ENCODE data around the gene ZNF423. TPM values are rescaled to one million over a fixed set of nuclear protein-coding genes. Genes with fewer than 3 reads are reported as not detected.

The ZNF423 gene
- total RNA-seq, 2 experiments from 2014 or later: not detected

DNA sequence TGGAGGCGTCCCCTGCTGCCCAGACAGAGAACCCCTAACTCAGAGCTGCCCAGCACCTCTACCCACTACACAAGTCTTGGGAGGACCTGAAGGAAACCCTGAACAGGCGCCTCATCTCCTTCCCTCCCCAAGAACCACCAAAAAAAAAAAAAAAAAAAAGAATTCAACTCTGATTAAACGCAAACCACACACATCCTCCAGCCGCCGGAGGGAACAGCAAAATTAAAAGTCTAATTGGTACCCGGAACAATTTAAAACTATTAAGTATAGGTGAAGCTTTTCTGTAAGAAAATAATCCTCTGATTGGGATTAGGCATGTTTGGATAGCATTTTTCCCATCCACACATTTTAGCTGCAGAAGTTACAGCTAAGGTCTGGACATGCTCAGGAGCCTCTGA, 202.7 kb downstream of the ZNF423 start:
- H3K9me3 Mint-ChIP-seq: peaks cover 5% of the 10 kb centered on the region
- DNase-seq (no peak), ATAC-seq (no peak)
- CTCF ChIA-PET: no interaction called here
- no peaks in the 10 kb centered on the region for H3K27me3 Mint-ChIP-seq
- intact Hi-C loops (cut with micrococcal nuclease): no loop called here
- no peaks in the 10 kb centered on the region for H3K4me1 Mint-ChIP-seq (ENCODE audit: low read depth)
- H3K36me3 Mint-ChIP-seq (ENCODE audit: low read depth): no peaks in the 10 kb centered on the region
- H3K4me3 Mint-ChIP-seq: no peak overlapping the region
- POLR2A ChIA-PET: no interaction called here
- H3K27ac Mint-ChIP-seq: no peak overlapping the region
- TF ChIP-seq, protein P1, sequence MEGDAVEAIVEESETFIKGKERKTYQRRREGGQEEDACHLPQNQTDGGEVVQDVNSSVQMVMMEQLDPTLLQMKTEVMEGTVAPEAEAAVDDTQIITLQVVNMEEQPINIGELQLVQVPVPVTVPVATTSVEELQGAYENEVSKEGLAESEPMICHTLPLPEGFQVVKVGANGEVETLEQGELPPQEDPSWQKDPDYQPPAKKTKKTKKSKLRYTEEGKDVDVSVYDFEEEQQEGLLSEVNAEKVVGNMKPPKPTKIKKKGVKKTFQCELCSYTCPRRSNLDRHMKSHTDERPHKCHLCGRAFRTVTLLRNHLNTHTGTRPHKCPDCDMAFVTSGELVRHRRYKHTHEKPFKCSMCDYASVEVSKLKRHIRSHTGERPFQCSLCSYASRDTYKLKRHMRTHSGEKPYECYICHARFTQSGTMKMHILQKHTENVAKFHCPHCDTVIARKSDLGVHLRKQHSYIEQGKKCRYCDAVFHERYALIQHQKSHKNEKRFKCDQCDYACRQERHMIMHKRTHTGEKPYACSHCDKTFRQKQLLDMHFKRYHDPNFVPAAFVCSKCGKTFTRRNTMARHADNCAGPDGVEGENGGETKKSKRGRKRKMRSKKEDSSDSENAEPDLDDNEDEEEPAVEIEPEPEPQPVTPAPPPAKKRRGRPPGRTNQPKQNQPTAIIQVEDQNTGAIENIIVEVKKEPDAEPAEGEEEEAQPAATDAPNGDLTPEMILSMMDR (IDR thresholded peaks at IDR 0.05): no peak

DNA sequence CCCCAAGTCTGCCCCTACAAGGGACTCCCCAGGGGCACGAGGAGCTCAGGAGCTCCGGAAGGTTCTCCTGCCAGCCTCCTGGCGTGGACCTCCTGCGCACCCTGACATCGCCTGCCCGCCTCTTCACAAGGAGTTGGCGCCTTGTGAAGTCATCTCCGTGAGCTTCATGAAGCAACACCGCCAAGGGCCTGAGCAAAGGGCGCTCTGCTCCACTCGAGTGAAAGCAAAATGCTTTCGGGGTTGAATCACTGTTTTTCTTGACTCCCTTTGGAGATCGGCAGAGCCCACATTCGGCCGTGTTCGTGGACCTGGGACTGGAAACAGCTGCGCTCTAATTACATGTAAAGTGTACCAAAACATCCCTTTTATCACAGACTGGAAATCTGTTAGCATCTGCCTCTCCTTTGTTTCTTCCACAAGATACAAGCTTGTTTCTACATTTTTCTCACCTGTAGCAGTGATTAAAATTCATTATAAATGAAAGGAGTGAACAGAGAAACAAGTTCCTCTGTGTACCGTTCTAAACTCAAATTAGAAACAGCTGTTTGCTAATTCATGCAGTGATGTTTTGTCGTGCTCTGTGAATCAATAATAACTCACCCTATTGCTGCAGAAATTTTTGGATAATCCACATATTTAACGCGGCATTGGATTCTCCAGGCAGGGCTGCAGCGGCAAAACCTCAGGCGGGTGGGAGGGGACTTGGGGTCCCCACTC, 203.3 kb downstream of the ZNF423 start:
- ChIA-PET CTCF (no interaction called here), POLR2A (no interaction called here)
- ATAC-seq: no peak
- intact Hi-C loops (cut with micrococcal nuclease): no loop called here
- no peak for DNase-seq
- no peak overlapping the region for H3K27ac Mint-ChIP-seq
- peaks cover 10% of the 10 kb centered on the region for H3K9me3 Mint-ChIP-seq
- H3K36me3 Mint-ChIP-seq (ENCODE audit: low read depth): no peaks in the 10 kb centered on the region
- TF ChIP-seq, protein P1 (IDR thresholded peaks at IDR 0.05): no peak
- H3K27me3 Mint-ChIP-seq: no peaks in the 10 kb centered on the region
- no peak overlapping the region for H3K4me3 Mint-ChIP-seq
- H3K4me1 Mint-ChIP-seq (ENCODE audit: low read depth): no peaks in the 10 kb centered on the region

DNA sequence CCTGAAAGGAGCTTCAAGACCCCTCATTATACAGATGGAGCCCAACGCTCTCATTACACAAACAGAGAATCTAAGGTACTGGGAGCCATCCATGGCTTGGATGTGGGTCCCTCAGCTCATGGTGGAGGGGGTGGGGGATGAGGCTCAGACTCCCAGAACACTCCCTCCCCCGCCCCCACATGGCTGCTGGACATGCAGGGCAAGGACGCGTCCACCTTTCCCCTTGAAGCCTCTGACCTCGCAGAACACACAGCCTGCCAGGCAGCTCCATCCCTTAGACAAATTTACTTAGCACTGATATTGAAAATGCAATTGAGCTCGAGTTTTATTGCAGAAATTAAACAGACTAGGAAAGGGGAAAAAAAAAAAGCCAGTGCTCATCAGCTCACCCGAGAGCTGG, 203.9 kb downstream of the ZNF423 start:
- no peaks in the 10 kb centered on the region for H3K4me1 Mint-ChIP-seq (ENCODE audit: low read depth)
- H3K4me3 Mint-ChIP-seq: no peak overlapping the region
- no peaks in the 10 kb centered on the region for H3K27me3 Mint-ChIP-seq
- TF ChIP-seq, protein P1 (IDR thresholded peaks at IDR 0.05): no peak
- POLR2A ChIA-PET: no interaction called here
- peaks cover 16% of the 10 kb centered on the region for H3K9me3 Mint-ChIP-seq
- no peak for DNase-seq
- CTCF ChIA-PET: no interaction called here
- no peak overlapping the region for H3K27ac Mint-ChIP-seq
- intact Hi-C loops (cut with micrococcal nuclease): no loop called here
- no peak for ATAC-seq
- no peaks in the 10 kb centered on the region for H3K36me3 Mint-ChIP-seq (ENCODE audit: low read depth)

DNA sequence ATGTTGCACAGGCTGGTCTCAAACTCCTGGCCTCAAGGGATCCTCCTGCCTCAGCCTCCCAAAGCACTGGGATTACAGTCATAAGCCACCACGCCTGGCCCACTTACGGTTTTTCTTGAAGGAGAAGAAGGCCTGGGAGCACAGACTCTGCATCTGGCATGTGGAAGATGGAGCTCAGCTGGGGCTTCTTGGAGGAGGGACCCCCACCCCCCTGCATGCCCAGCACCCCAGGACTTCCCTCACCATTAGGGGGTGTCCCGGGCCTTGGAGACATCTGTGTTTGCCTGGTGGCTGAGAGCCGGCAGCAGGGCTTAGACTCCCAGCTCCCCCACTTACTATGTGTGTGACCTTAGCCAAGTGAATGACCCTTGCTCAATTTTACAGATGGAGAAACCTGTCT, 204.7 kb downstream of the ZNF423 start:
- Mint-ChIP-seq H3K36me3 (ENCODE audit: low read depth) (no peaks in the 10 kb centered on the region), H3K27me3 (no peaks in the 10 kb centered on the region), H3K27ac (no peak overlapping the region), H3K4me3 (no peak overlapping the region), H3K9me3 (peaks cover 16% of the 10 kb centered on the region), H3K4me1 (ENCODE audit: low read depth) (no peaks in the 10 kb centered on the region)
- intact Hi-C loops (cut with micrococcal nuclease): no loop called here
- ChIA-PET POLR2A (no interaction called here), CTCF (no interaction called here)
- TF ChIP-seq, protein P1 (IDR thresholded peaks at IDR 0.05): no peak
- no peak for ATAC-seq
- DNase-seq: no peak

DNA sequence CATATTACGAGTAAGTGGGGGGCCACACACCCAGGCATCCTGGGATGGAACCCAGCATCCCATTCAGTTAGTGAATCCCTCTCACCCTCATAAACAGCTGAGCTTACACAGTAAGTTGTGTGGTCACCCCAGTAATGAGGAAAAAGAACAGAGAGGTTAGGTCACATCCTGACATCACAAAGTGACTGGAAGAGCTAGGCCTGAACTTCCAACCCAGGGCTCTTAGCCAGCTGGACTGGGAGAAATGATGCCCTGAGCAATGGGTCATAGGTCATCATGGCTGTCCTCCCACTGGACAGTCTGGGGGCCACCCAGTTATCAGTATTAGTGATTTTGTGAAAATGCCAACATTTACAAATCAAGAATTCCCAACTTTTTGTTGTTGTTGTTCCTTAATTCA, 205.3 kb downstream of the ZNF423 start:
- no peak overlapping the region for H3K27ac Mint-ChIP-seq
- CTCF ChIA-PET: interaction anchor here (1.1 kb wide), 1 partner anchor 243 kb away, joined by 4 read pairs; no protein-coding TSS in a partner anchor
- no peaks in the 10 kb centered on the region for H3K36me3 Mint-ChIP-seq (ENCODE audit: low read depth)
- intact Hi-C loops (cut with micrococcal nuclease): no loop called here
- no peak for DNase-seq
- POLR2A ChIA-PET: no interaction called here
- no peak for ATAC-seq
- no peaks in the 10 kb centered on the region for H3K4me1 Mint-ChIP-seq (ENCODE audit: low read depth)
- H3K9me3 Mint-ChIP-seq: peaks cover 20% of the 10 kb centered on the region
- no peaks in the 10 kb centered on the region for H3K27me3 Mint-ChIP-seq
- TF ChIP-seq, protein P1 (IDR thresholded peaks at IDR 0.05): no peak
- H3K4me3 Mint-ChIP-seq: no peak overlapping the region

Measured in activated CD8-positive, alpha-beta T cell treated with anti-CD3 and anti-CD28 coated beads for 36 hours (primary cell).